ENCODE data around the gene SUN3. TPM values are rescaled to one million over a fixed set of nuclear protein-coding genes. Genes with fewer than 3 reads are reported as not detected.

Gene SUN3
- total and polyA plus RNA-seq, 2 of the 4 experiments (the other 2 are of a cell fraction): not detected

DNA sequence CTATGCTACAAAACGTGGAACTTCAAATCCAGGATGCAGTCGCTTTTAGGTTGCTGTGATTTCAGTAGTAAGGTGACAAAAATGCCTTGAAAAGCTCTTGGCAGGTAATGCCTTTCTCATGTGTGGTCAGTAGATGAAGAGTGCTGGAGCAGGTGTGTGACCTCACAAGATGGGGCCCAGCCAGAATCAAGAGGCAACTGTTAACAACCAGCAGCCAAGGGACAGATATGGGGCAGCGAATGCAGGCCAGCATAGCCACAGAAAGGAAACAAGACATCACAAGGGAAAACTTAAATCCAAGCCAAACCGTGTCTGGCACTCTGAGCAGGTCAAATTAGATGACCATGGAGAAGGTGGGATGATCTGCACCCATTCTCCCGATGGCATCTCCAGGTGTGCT, 61.8 kb downstream of the SUN3 start:
- Histone ChIP-seq H3K4me1 (ENCODE audit: control insufficient read depth, insufficient read depth, low read length) (peaks cover 7% of the 10 kb centered on the region; the same call in 1 of the 2 replicates), H3K27me3 (ENCODE audit: control insufficient read depth, insufficient read depth, low read length) (no peaks in the 10 kb centered on the region), H3K27ac (ENCODE audit: insufficient read depth, low read length) (0 out of 2 replicates have a peak overlapping the region, but pooled peaks have one; percentile 7), H2BK15ac (ENCODE audit: low read depth, low read length) (peak overlapping the region; percentile 44; the same call in 1 of the 3 replicates), H3K56ac (ENCODE audit: extremely low read depth, insufficient read depth, low read length) (no peak overlapping the region), H4K20me1 (ENCODE audit: insufficient read depth, low read length) (no peaks in the 10 kb centered on the region; the same call in 1 of the 2 replicates), H3K18ac (ENCODE audit: low read depth, low read length) (no peak overlapping the region), H2AK9ac (replicated peaks; ENCODE audit: low read depth, low read length, poor library complexity) (no peak overlapping the region), H3K23ac (ENCODE audit: low read depth, low read length) (0 out of 2 replicates have a peak overlapping the region, but pooled peaks have one; percentile 16), H2BK20ac (ENCODE audit: low read depth, low read length) (0 out of 2 replicates have a peak overlapping the region, but pooled peaks have one; percentile 18), H2BK5ac (ENCODE audit: low read depth, low read length, poor library complexity, severe bottlenecking) (no peak overlapping the region), H4K5ac (ENCODE audit: low read depth, low read length) (no peak overlapping the region), H3K4ac (ENCODE audit: low read depth, low read length) (peak overlapping the region; percentile 19; the same call in 1 of the 2 replicates), H3K4me2 (ENCODE audit: low read depth, low read length) (no peak overlapping the region), H3K9ac (ENCODE audit: low read depth, low read length) (no peak overlapping the region), H3K9me1 (ENCODE audit: insufficient read depth, low read length) (peaks cover 14% of the 10 kb centered on the region), H3K79me1 (ENCODE audit: low read depth in 1 of 2, low read length in 2 of 2) (peaks cover 15 to 24% of the 10 kb centered on the region in 2 experiments), H2BK120ac (ENCODE audit: low read depth, low read length) (peak overlapping the region; percentile 41; the same call in 1 of the 2 replicates), H3K9me3 (ENCODE audit: control insufficient read depth, insufficient read depth, low read length) (no peaks in the 10 kb centered on the region), H2AFZ (replicated peaks; ENCODE audit: low read length, poor library complexity) (no peak overlapping the region), H4K8ac (ENCODE audit: low read depth in 2 of 2, low read length in 2 of 2) (peak overlapping the region; percentile 39 to 41; a peak in 1 of 4 replicates), H3K36me3 (ENCODE audit: control insufficient read depth, insufficient read depth, low read length) (peaks cover 43% of the 10 kb centered on the region), H3K4me3 (ENCODE audit: insufficient read depth, low read depth, low read length) (no peak overlapping the region), H2AK5ac (ENCODE audit: low read depth, low read length) (peak overlapping the region; percentile 73; the same call in 1 of the 2 replicates), H4K91ac (ENCODE audit: insufficient read depth, low read depth, low read length) (no peak overlapping the region), H3K14ac (replicated peaks; ENCODE audit: low read depth, low read length) (no peak overlapping the region)
- BruUV-seq (replicated peaks): no TSS peak
- in situ Hi-C loops (cut with MboI; ENCODE audit: low sequenced_read_pairs): no loop called here
- ChIA-PET POLR2A (ENCODE audit: unreplicated experiment) (interaction anchor here (0.6 kb wide), 3 partner anchors 40 to 624 kb away, joined by 3 to 7 read pairs (median 3); no protein-coding TSS in a partner anchor), CTCF (interaction anchor here (0.7 to 1.5 kb wide), 3 partner anchors 15 to 674 kb away, joined by 3 read pairs; no protein-coding TSS in a partner anchor)
- dilution Hi-C loops (cut with HindIII; ENCODE audit: low sequenced_read_pairs, unreplicated experiment): no loop called here
- 87% methylated on average over 3 of the region's 5 CpGs; no CpG with 5 or more reads in 1 of the 2 experiments for WGBS, 2 experiments (ENCODE audit: extremely low coverage in 2 of 2, insufficient read length in 1 of 2)
- no peak for DNase-seq
- TF ChIP-seq MAFK (IDR thresholded peaks at IDR 0.05; ENCODE audit: low read depth, low read length) (no peak), CEBPB (IDR thresholded peaks at IDR 0.05; ENCODE audit: low read depth, low read length) (no peak), POLR2A (IDR thresholded peaks at IDR 0.05; ENCODE audit: low read depth, low read length) (no peak), SMC3 (IDR thresholded peaks at IDR 0.05; ENCODE audit: low read depth, low read length) (no peak), RFX5 (IDR thresholded peaks at IDR 0.05; ENCODE audit: low read depth, low read length) (no peak), FOS (IDR thresholded peaks at IDR 0.05; ENCODE audit: low read depth, low read length) (no peak), MAZ (IDR thresholded peaks at IDR 0.05; ENCODE audit: borderline replicate concordance, low read depth, low read length) (no peak), MXI1 (IDR thresholded peaks at IDR 0.05; ENCODE audit: borderline replicate concordance, low read depth, low read length) (no peak), CHD1 (IDR thresholded peaks at IDR 0.05; ENCODE audit: low read depth, low read length) (no peak), RCOR1 (IDR thresholded peaks at IDR 0.05; ENCODE audit: insufficient replicate concordance, low read length) (no peak), RAD21 (IDR thresholded peaks at IDR 0.05; ENCODE audit: low read length) (no peak), BHLHE40 (IDR thresholded peaks at IDR 0.05; ENCODE audit: low read depth, low read length) (no peak), NFE2L2 (IDR thresholded peaks at IDR 0.05; ENCODE audit: low read depth, low read length) (no peak)
- TF ChIP-seq, protein P1, sequence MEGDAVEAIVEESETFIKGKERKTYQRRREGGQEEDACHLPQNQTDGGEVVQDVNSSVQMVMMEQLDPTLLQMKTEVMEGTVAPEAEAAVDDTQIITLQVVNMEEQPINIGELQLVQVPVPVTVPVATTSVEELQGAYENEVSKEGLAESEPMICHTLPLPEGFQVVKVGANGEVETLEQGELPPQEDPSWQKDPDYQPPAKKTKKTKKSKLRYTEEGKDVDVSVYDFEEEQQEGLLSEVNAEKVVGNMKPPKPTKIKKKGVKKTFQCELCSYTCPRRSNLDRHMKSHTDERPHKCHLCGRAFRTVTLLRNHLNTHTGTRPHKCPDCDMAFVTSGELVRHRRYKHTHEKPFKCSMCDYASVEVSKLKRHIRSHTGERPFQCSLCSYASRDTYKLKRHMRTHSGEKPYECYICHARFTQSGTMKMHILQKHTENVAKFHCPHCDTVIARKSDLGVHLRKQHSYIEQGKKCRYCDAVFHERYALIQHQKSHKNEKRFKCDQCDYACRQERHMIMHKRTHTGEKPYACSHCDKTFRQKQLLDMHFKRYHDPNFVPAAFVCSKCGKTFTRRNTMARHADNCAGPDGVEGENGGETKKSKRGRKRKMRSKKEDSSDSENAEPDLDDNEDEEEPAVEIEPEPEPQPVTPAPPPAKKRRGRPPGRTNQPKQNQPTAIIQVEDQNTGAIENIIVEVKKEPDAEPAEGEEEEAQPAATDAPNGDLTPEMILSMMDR (conservative IDR thresholded peaks at IDR 0.05; ENCODE audit: low read depth, low read length): no peak
- TF ChIP-seq, protein P2, sequence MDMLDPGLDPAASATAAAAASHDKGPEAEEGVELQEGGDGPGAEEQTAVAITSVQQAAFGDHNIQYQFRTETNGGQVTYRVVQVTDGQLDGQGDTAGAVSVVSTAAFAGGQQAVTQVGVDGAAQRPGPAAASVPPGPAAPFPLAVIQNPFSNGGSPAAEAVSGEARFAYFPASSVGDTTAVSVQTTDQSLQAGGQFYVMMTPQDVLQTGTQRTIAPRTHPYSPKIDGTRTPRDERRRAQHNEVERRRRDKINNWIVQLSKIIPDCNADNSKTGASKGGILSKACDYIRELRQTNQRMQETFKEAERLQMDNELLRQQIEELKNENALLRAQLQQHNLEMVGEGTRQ (IDR thresholded peaks at IDR 0.05; ENCODE audit: low read depth, low read length): no peak
- TF ChIP-seq, protein P3, sequence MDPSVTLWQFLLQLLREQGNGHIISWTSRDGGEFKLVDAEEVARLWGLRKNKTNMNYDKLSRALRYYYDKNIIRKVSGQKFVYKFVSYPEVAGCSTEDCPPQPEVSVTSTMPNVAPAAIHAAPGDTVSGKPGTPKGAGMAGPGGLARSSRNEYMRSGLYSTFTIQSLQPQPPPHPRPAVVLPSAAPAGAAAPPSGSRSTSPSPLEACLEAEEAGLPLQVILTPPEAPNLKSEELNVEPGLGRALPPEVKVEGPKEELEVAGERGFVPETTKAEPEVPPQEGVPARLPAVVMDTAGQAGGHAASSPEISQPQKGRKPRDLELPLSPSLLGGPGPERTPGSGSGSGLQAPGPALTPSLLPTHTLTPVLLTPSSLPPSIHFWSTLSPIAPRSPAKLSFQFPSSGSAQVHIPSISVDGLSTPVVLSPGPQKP (IDR thresholded peaks at IDR 0.05; ENCODE audit: borderline replicate concordance, low read depth, low read length): no peak
- ATAC-seq (ENCODE audit: low read depth): no peak
- intact Hi-C loops (cut with micrococcal nuclease): no loop called here
